Keratinocyte (primary cell): ENCODE measurements around the gene DIAPH3. TPM values are rescaled to one million over a fixed set of nuclear protein-coding genes. Genes with fewer than 3 reads are reported as not detected.

Source experiments
- DNase-seq: peaks from one replicate; pipeline ENCODE4 v3.0.0-alpha.2; 2011; ENCODE audit warnings: low read depth, missing footprints, low spot score
- FAIRE-seq: peaks from 2 replicates; lab custom pipeline; 2011; peaks lifted over from hg19 to GRCh38; lab: Jason Lieb, UNC
- H2AFZ ChIP-seq: 2 replicates; pipeline ENCODE4 v1.6.0; 2012; ENCODE audit warnings: low read length, control low read depth, inconsistent platforms; ENCODE audit not compliant: control insufficient read depth
- H3K27ac ChIP-seq: 2 replicates; pipeline ENCODE4 v1.5.1; 2011; ENCODE audit warnings: low read length; ENCODE audit not compliant: control insufficient read depth, insufficient read depth
- H3K27me3 ChIP-seq: 3 replicates; pipeline ENCODE4 v1.6.0; 2011; ENCODE audit warnings: low read length; ENCODE audit not compliant: control insufficient read depth, insufficient read depth; ENCODE audit errors: extremely low read depth
- H3K36me3 ChIP-seq, 2 experiments: 2 replicates in 1 of 2; 3 replicates in 1 of 2; pipeline ENCODE4 v1.5.1; 2011; ENCODE audit warnings: low read length in 2 of 2, mild to moderate bottlenecking in 1 of 2; ENCODE audit not compliant: control insufficient read depth in 2 of 2, insufficient read depth in 2 of 2; ENCODE audit errors: extremely low read depth in 1 of 2
- H3K4me1 ChIP-seq: 3 replicates; pipeline ENCODE4 v1.5.1; 2011; ENCODE audit warnings: low read length; ENCODE audit not compliant: control insufficient read depth, insufficient read depth; ENCODE audit errors: extremely low read depth
- H3K4me2 ChIP-seq: 3 replicates; pipeline ENCODE4 v1.6.0; 2011; ENCODE audit warnings: low read depth, low read length; ENCODE audit not compliant: control insufficient read depth, insufficient read depth; ENCODE audit errors: extremely low read depth
- H3K4me3 ChIP-seq, 3 experiments: fragments of 200-600 bp in 1 of 3; sonication (generic) in 1 of 3; 2 replicates in 2 of 3; 3 replicates in 1 of 3; pipeline ENCODE4 v1.5.1; 2011 to 2016; ENCODE audit warnings: low read length in 3 of 3, mild to moderate bottlenecking in 3 of 3, control low read depth in 2 of 3, inconsistent platforms in 1 of 3, low read depth in 1 of 3, mixed read lengths in 1 of 3, mixed run types in 1 of 3, moderate library complexity in 1 of 3; ENCODE audit not compliant: control insufficient read depth in 2 of 3, insufficient read depth in 2 of 3; ENCODE audit errors: extremely low read depth in 1 of 3
- H3K79me2 ChIP-seq: 2 replicates; pipeline ENCODE4 v1.6.0; 2012; ENCODE audit warnings: low read length; ENCODE audit not compliant: control insufficient read depth, insufficient read depth
- H3K9ac ChIP-seq: 3 replicates; pipeline ENCODE4 v1.6.0; 2011; ENCODE audit warnings: low read length; ENCODE audit not compliant: control insufficient read depth, insufficient read depth; ENCODE audit errors: extremely low read depth
- H3K9me1 ChIP-seq: 3 replicates; pipeline ENCODE4 v1.6.0; 2011; ENCODE audit warnings: low read length; ENCODE audit not compliant: control insufficient read depth, insufficient read depth; ENCODE audit errors: extremely low read depth
- H3K9me3 ChIP-seq: 2 replicates; pipeline ENCODE4 v1.5.1; 2012; ENCODE audit warnings: low read depth, low read length; ENCODE audit not compliant: control insufficient read depth
- H4K20me1 ChIP-seq: 3 replicates; pipeline ENCODE4 v1.6.0; 2011; ENCODE audit warnings: low read length; ENCODE audit not compliant: control insufficient read depth, insufficient read depth; ENCODE audit errors: extremely low read depth
- EZH2 ChIP-seq: IDR thresholded peaks from one replicate; pipeline ENCODE4 v1.6.1; 2012; ENCODE audit warnings: inconsistent platforms, mild to moderate bottlenecking, low read length, moderate library complexity
- dilution Hi-C: fragments of 300-500 bp; cut with MboI; formaldehyde crosslinking; loops from one replicate; pipeline ENCODE4 v1.7.0; 2020; ENCODE audit warnings: low sequenced_read_pairs; ENCODE audit not compliant: extremely low pct_ligation_motif_present
- polyA plus RNA-seq, 5 experiments: library from polyadenylated mRNA; depleted of rRNA in 3 of 5; stranded (reverse) in 3 of 5; stranded (forward) in 1 of 5; unstranded in 1 of 5; fragments of >200 nt; gene quantifications; 1 replicate in 1 of 5; 2 replicates in 3 of 5; 3 replicates in 1 of 5; pipeline versions ENCODE4 v1.2.1 to v1.2.3, GENCODE V29; 2011 to 2012; ENCODE audit warnings: missing spikeins in 2 of 5, low read depth in 1 of 5, low replicate concordance in 1 of 5
- TF ChIP-seq, protein P1 (sequence below), 3 experiments: IDR thresholded peaks in 1 of 3; conservative IDR thresholded peaks in 1 of 3; optimal IDR thresholded peaks in 1 of 3; 2 replicates in 2 of 3; 3 replicates in 1 of 3; pipeline versions ENCODE3 to v1.5.1; 2011; ENCODE audit warnings: low read length in 3 of 3, mild to moderate bottlenecking in 3 of 3, moderate library complexity in 2 of 3, control low read depth in 1 of 3, inconsistent platforms in 1 of 3; ENCODE audit not compliant: insufficient read depth in 2 of 3; ENCODE audit errors: extremely low read depth in 1 of 3

Gene DIAPH3
- polyA plus RNA-seq, 1 donor (not counting 4 experiments of a cell fraction or from before 2014, with no cell fraction given): 9.0 TPM

DNA sequence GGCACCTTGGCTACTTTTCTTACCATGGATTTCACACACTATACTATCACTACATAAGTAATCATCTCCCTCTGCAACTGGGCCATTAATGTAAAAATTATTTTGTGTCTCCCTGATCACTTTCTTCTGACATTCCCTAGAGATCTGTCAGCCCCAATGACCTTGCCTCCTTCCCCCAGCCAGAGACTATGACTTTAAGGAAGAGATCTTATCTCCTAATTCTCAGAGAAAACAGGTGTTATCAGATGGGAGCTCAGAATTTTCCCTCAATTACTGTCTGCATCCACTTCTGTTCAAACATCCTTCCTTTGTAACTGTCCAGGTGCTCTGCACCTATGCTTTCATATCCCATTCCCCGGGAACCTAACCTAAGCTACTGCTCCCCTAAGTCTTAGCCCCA lies 397.5 kb downstream of the DIAPH3 start:
- Histone ChIP-seq H3K27ac (no peak overlapping the region), H3K79me2 (no peaks in the 10 kb centered on the region), H3K4me3 (no peak overlapping the region), H2AFZ (no peak overlapping the region), H3K27me3 (no peaks in the 10 kb centered on the region), H3K9me1 (no peaks in the 10 kb centered on the region), H3K36me3 (no peaks in the 10 kb centered on the region), H3K9ac (no peak overlapping the region), H3K4me2 (no peak overlapping the region), H3K9me3 (no peaks in the 10 kb centered on the region), H3K4me1 (peaks cover 13% of the 10 kb centered on the region), H4K20me1 (no peaks in the 10 kb centered on the region)
- TF ChIP-seq, protein P1, sequence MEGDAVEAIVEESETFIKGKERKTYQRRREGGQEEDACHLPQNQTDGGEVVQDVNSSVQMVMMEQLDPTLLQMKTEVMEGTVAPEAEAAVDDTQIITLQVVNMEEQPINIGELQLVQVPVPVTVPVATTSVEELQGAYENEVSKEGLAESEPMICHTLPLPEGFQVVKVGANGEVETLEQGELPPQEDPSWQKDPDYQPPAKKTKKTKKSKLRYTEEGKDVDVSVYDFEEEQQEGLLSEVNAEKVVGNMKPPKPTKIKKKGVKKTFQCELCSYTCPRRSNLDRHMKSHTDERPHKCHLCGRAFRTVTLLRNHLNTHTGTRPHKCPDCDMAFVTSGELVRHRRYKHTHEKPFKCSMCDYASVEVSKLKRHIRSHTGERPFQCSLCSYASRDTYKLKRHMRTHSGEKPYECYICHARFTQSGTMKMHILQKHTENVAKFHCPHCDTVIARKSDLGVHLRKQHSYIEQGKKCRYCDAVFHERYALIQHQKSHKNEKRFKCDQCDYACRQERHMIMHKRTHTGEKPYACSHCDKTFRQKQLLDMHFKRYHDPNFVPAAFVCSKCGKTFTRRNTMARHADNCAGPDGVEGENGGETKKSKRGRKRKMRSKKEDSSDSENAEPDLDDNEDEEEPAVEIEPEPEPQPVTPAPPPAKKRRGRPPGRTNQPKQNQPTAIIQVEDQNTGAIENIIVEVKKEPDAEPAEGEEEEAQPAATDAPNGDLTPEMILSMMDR (optimal IDR thresholded peaks at IDR 0.05 in 1 of 3, IDR thresholded peaks at IDR 0.05 in 1 of 3, conservative IDR thresholded peaks at IDR 0.05 in 1 of 3; ENCODE audit: extremely low read depth in 1 of 3, insufficient read depth in 2 of 3, low read length in 3 of 3): no peak
- no peak for TF ChIP-seq EZH2
- dilution Hi-C loops: no loop called here
- FAIRE-seq: no peak
- no peak for DNase-seq

DNA sequence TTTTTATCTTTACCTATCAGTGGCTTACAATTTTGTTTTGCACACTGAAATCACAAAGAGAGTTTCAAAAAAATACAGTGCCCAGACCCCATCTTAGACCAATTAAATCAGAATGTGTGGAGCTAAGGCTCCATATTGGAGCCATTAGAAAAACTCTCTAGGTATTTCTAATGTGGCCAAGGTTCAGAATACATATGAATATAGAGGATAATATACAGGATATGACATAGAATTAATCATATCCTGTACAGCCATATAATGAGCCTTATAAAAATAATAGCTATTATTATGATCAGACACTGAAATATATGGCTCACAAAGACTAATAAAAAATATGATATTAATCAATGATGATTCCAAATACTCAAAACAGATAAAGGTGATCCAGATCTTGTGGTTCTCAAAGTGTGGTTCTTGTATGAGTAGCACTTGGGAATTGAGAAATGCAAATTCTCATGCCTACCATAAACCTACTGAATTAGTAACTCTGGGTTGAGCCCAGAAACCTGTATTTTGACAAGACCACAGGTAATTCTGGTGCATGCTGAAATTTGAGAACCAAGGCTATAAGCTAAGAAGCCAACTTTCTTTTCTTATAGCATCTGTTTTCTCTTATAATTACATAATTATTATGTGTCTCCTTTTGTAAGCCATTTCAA lies 408.0 kb downstream of the DIAPH3 start:
- Histone ChIP-seq H3K79me2 (no peaks in the 10 kb centered on the region), H3K9me3 (no peaks in the 10 kb centered on the region), H3K4me2 (peak overlapping the region; percentile 28), H3K27me3 (no peaks in the 10 kb centered on the region), H3K36me3 (no peaks in the 10 kb centered on the region), H3K9ac (no peak overlapping the region), H3K9me1 (no peaks in the 10 kb centered on the region), H3K4me1 (peaks cover 15% of the 10 kb centered on the region), H3K27ac (peak overlapping the region; percentile 19), H2AFZ (peak overlapping the region; percentile 33), H4K20me1 (no peaks in the 10 kb centered on the region), H3K4me3 (no peak overlapping the region)
- FAIRE-seq (no peak), DNase-seq (no peak)
- TF ChIP-seq, protein P1 (optimal IDR thresholded peaks at IDR 0.05 in 1 of 3, IDR thresholded peaks at IDR 0.05 in 1 of 3, conservative IDR thresholded peaks at IDR 0.05 in 1 of 3; ENCODE audit: extremely low read depth in 1 of 3, insufficient read depth in 2 of 3, low read length in 3 of 3): no peak
- no peak for TF ChIP-seq EZH2
- dilution Hi-C loops: no loop called here
